GM12891 (cell line): ENCODE measurements around the gene SLC9A9.

Experiments used
- POLR2A ChIP-seq: IDR thresholded peaks from 2 replicates; pipeline ENCODE4 v1.6.1; 2011; ENCODE audit warnings: low read depth, low read length, control low read depth
- TAF1 ChIP-seq: IDR thresholded peaks from 2 replicates; pipeline ENCODE4 v1.6.1; 2011; ENCODE audit warnings: low read depth, low read length, control low read depth

- TF ChIP-seq TAF1 (no peak), POLR2A (no peak)
Measured at GRCh38 chr3:143384076-143384475, 464.2 kb downstream of the SLC9A9 start.
